ENCODE measurements around the gene ANKDD1A. TPM values are rescaled to one million over a fixed set of nuclear protein-coding genes. Genes with fewer than 3 reads are reported as not detected.

ANKDD1A gene
- total RNA-seq, 1 donor from 2014 or later = 6.9 TPM

DNA sequence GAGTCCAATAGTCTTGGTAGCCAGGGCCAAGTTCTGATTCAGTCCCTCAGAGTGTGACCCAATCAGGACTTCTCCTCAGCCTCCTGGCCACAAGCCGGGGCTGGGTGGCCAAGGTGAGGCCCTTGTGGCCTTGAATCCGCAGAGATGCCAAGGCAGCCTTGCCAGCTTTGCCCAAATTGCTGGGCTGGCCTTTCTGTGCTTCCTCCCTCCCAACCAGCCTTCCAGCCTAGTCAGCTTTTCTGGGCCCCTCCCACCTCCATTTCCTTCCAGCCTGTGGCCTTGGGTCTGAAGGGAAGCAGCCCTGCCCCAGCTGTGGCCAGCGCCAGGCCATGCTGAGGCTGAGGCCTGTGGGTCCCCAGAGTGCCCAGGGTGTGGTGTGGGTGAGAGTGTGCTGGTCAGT is 34.3 kb upstream of the ANKDD1A start:
- no peak overlapping the region for H3K4me3 Mint-ChIP-seq (ENCODE audit: unreplicated experiment)
- no peaks in the 10 kb centered on the region for H3K9me3 Mint-ChIP-seq (ENCODE audit: unreplicated experiment)
- no peaks in the 10 kb centered on the region for H3K36me3 Mint-ChIP-seq (ENCODE audit: low read depth, unreplicated experiment)
- peak overlapping the region; percentile 94 for H3K27ac Mint-ChIP-seq (ENCODE audit: unreplicated experiment)
- DNase-seq (ENCODE audit: low spot score) = no peak
- peaks cover 4% of the 10 kb centered on the region for H3K27me3 Mint-ChIP-seq (ENCODE audit: unreplicated experiment)
- TF ChIP-seq, protein P1, sequence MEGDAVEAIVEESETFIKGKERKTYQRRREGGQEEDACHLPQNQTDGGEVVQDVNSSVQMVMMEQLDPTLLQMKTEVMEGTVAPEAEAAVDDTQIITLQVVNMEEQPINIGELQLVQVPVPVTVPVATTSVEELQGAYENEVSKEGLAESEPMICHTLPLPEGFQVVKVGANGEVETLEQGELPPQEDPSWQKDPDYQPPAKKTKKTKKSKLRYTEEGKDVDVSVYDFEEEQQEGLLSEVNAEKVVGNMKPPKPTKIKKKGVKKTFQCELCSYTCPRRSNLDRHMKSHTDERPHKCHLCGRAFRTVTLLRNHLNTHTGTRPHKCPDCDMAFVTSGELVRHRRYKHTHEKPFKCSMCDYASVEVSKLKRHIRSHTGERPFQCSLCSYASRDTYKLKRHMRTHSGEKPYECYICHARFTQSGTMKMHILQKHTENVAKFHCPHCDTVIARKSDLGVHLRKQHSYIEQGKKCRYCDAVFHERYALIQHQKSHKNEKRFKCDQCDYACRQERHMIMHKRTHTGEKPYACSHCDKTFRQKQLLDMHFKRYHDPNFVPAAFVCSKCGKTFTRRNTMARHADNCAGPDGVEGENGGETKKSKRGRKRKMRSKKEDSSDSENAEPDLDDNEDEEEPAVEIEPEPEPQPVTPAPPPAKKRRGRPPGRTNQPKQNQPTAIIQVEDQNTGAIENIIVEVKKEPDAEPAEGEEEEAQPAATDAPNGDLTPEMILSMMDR (IDR thresholded peaks at IDR 0.05; ENCODE audit: unreplicated experiment) = no peak
- H3K4me1 Mint-ChIP-seq (ENCODE audit: unreplicated experiment) = peaks cover 36% of the 10 kb centered on the region

DNA sequence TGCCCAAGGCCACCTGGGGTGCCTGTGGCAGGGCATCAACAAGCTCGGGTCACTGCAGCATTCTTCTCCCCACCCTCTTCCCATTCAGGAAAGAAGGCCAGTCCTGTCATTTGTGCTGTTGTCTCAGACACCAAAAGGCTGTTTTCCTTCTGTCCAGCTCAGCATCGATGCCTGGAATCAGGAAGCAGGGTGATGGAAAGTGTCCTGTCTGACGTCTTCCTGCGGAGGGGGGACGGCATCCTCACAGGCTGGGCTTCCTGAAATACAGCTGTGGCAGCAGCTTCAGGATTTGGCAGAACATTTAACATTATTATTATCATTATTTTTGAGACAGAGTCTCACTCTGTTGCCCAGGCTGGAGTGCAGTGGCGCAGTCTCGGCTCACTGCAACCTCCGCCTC is 33.0 kb upstream of the ANKDD1A start:
- H3K27ac Mint-ChIP-seq (ENCODE audit: unreplicated experiment) = peak overlapping the region; percentile 94
- no peaks in the 10 kb centered on the region for H3K9me3 Mint-ChIP-seq (ENCODE audit: unreplicated experiment)
- TF ChIP-seq, protein P1 (IDR thresholded peaks at IDR 0.05; ENCODE audit: unreplicated experiment) = no peak
- DNase-seq (ENCODE audit: low spot score) = peak; percentile 50
- no peak overlapping the region for H3K4me3 Mint-ChIP-seq (ENCODE audit: unreplicated experiment)
- peaks cover 9% of the 10 kb centered on the region for H3K27me3 Mint-ChIP-seq (ENCODE audit: unreplicated experiment)
- no peaks in the 10 kb centered on the region for H3K36me3 Mint-ChIP-seq (ENCODE audit: low read depth, unreplicated experiment)
- peaks cover 40% of the 10 kb centered on the region for H3K4me1 Mint-ChIP-seq (ENCODE audit: unreplicated experiment)

DNA sequence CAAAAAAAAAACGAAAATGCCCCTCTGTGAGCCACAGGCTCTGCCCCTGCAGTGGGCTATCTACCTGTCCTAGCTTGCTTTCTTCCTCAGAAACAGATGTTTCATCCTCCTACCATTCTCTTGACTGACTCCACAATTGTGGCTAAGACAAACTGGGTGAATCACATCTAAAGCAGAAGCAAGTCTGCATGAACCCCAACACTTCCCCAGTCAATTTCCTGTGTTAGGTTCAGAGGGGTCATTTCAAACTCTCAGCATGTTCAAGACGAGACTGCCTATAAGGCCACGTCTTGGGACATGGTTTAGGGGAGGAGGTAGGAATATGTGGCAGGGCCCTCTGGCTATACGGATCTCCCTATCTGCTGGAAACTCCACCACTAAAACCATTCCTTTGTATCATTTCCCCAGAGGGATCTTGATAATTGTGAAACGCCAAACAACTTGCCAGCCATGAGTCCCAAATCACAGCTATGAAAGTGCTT is 28.6 kb upstream of the ANKDD1A start:
- Mint-ChIP-seq H3K27ac (ENCODE audit: unreplicated experiment) (no peak overlapping the region), H3K36me3 (ENCODE audit: low read depth, unreplicated experiment) (no peaks in the 10 kb centered on the region)
- TF ChIP-seq, protein P1 (IDR thresholded peaks at IDR 0.05; ENCODE audit: unreplicated experiment) = no peak

DNA sequence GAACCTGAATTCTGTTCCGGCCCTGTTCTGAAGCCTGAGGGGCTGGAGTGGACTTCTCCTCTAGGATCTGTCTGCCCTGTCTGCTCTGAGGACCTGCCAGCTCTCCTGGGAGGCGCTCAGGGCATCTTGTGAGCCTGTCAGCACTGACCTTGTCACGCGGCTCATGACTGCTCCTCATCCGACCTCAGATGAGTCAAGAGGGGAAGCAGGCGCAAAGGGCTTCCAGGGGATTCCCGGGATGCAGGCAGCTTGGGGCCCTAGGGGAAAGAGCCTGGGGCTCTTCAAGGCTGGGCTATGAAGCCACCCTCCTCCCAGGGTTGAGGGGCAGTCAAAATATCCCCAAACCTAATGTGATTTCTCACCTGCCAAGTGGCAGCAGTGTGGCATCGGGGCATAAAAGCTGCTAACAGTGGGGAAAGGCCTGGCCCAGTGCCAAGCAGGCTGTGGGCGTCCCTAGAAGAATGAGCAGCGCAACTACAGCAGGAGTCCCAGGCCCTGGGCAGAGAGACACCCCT is 27.6 kb upstream of the ANKDD1A start:
- no peak overlapping the region for H3K4me3 Mint-ChIP-seq (ENCODE audit: unreplicated experiment)
- H3K4me1 Mint-ChIP-seq (ENCODE audit: unreplicated experiment) = peaks cover 10% of the 10 kb centered on the region
- H3K36me3 Mint-ChIP-seq (ENCODE audit: low read depth, unreplicated experiment) = no peaks in the 10 kb centered on the region
- TF ChIP-seq, protein P1 (IDR thresholded peaks at IDR 0.05; ENCODE audit: unreplicated experiment) = no peak
- peaks cover 5% of the 10 kb centered on the region for H3K27me3 Mint-ChIP-seq (ENCODE audit: unreplicated experiment)
- H3K27ac Mint-ChIP-seq (ENCODE audit: unreplicated experiment) = no peak overlapping the region
- no peaks in the 10 kb centered on the region for H3K9me3 Mint-ChIP-seq (ENCODE audit: unreplicated experiment)
- DNase-seq (ENCODE audit: low spot score) = no peak

More for the DNA sequence above, 28.6 kb upstream of the ANKDD1A start:
- DNase-seq (ENCODE audit: low spot score) = no peak
- Mint-ChIP-seq H3K4me3 (ENCODE audit: unreplicated experiment) (no peak overlapping the region), H3K9me3 (ENCODE audit: unreplicated experiment) (no peaks in the 10 kb centered on the region), H3K4me1 (ENCODE audit: unreplicated experiment) (peaks cover 19% of the 10 kb centered on the region), H3K27me3 (ENCODE audit: unreplicated experiment) (peaks cover 5% of the 10 kb centered on the region)

DNA sequence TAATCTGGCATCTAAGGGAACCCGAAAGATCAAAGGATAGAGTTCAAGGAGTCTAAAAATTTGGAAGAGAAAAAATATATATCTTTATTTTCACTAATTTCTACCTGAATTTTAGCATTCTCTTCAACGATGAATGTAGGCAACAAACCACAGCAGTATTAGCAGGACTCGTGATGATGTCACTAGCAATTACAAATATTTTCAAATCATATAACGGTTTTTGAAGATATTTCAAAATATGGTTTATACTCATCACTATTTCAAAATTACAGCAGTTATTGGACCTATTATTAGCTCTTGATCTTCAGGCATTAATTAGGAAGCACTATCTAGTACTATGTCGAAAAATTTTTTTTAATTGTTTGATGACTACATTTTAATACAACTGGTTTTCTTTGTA is 27.0 kb upstream of the ANKDD1A start:
- TF ChIP-seq, protein P1 (IDR thresholded peaks at IDR 0.05; ENCODE audit: unreplicated experiment) = no peak
- peaks cover 10% of the 10 kb centered on the region for H3K4me1 Mint-ChIP-seq (ENCODE audit: unreplicated experiment)
- no peak overlapping the region for H3K4me3 Mint-ChIP-seq (ENCODE audit: unreplicated experiment)
- H3K9me3 Mint-ChIP-seq (ENCODE audit: unreplicated experiment) = no peaks in the 10 kb centered on the region
- no peaks in the 10 kb centered on the region for H3K36me3 Mint-ChIP-seq (ENCODE audit: low read depth, unreplicated experiment)
- no peak overlapping the region for H3K27ac Mint-ChIP-seq (ENCODE audit: unreplicated experiment)
- peaks cover 5% of the 10 kb centered on the region for H3K27me3 Mint-ChIP-seq (ENCODE audit: unreplicated experiment)
- DNase-seq (ENCODE audit: low spot score) = no peak
